KMS-11 (cell line): ENCODE measurements around the gene TEX52.

Experiments used
- H2AFZ ChIP-seq: fragments of 200-600 bp; sonication (generic); 2 replicates; pipeline ENCODE4 v1.6.1; 2016; ENCODE audit warnings: antibody characterized with exemption, mixed run types, low read depth
- H3K27ac ChIP-seq: fragments of 200-600 bp; sonication (generic); 2 replicates; pipeline ENCODE4 v1.6.1; 2016; ENCODE audit warnings: mild to moderate bottlenecking, mixed run types
- H3K27me3 ChIP-seq: fragments of 200-600 bp; sonication (generic); 2 replicates; pipeline ENCODE4 v1.6.1; 2017; ENCODE audit warnings: mild to moderate bottlenecking, low read depth, mixed run types, moderate library complexity; ENCODE audit not compliant: insufficient read depth
- H3K36me3 ChIP-seq: fragments of 200-600 bp; sonication (generic); 2 replicates; pipeline ENCODE4 v1.6.1; 2017; ENCODE audit warnings: mild to moderate bottlenecking, mixed run types; ENCODE audit not compliant: insufficient read depth
- H3K4me1 ChIP-seq: fragments of 200-600 bp; sonication (generic); 2 replicates; pipeline ENCODE4 v1.6.1; 2016; ENCODE audit warnings: mild to moderate bottlenecking, low read depth, mixed run types; ENCODE audit not compliant: poor library complexity, severe bottlenecking
- H3K4me2 ChIP-seq: fragments of 200-600 bp; sonication (generic); 2 replicates; pipeline ENCODE4 v1.7.0; 2016; ENCODE audit warnings: mild to moderate bottlenecking, mixed run types
- H3K4me3 ChIP-seq: fragments of 200-600 bp; sonication (generic); IDR thresholded peaks from 2 replicates; pipeline ENCODE4 v1.6.1; 2017; ENCODE audit warnings: low read depth, low read length, mixed read lengths; ENCODE audit not compliant: insufficient read depth
- H3K79me2 ChIP-seq: fragments of 200-600 bp; sonication (generic); 2 replicates; pipeline ENCODE4 v1.6.1; 2016; ENCODE audit warnings: low read depth, mixed run types; ENCODE audit not compliant: insufficient read depth
- H3K9ac ChIP-seq: fragments of 200-600 bp; sonication (generic); 2 replicates; pipeline ENCODE4 v1.6.1; 2016; ENCODE audit warnings: mild to moderate bottlenecking, mixed run types
- H4K20me1 ChIP-seq: fragments of 200-600 bp; sonication (generic); 2 replicates; pipeline ENCODE4 v1.6.1; 2016; ENCODE audit warnings: mild to moderate bottlenecking, mixed run types; ENCODE audit not compliant: insufficient read depth
- CTCF ChIP-seq: fragments of 200-600 bp; sonication (generic); conservative IDR thresholded peaks from 2 replicates; pipeline ENCODE4 v1.6.1; 2017; ENCODE audit warnings: low read depth, mild to moderate bottlenecking, antibody characterized with exemption, low read length, moderate library complexity, mixed read lengths

Gene TEX52

GRCh38 chr12:2892246-2892645 is 35.4 kb upstream of the TEX52 start:
- H2AFZ ChIP-seq, result no peak overlapping the region
- H3K4me3 ChIP-seq, result no peak overlapping the region
- peaks cover 8% of the 10 kb centered on the region for H3K4me1 ChIP-seq
- H4K20me1 ChIP-seq, result no peaks in the 10 kb centered on the region
- H3K79me2 ChIP-seq, result no peaks in the 10 kb centered on the region; the same call in 1 of the 2 replicates
- TF ChIP-seq CTCF, result no peak
- H3K36me3 ChIP-seq, result no peaks in the 10 kb centered on the region
- no peak overlapping the region for H3K27ac ChIP-seq
- no peaks in the 10 kb centered on the region for H3K27me3 ChIP-seq
- H3K4me2 ChIP-seq, result no peak overlapping the region; the same call in 1 of the 2 replicates
- no peak overlapping the region for H3K9ac ChIP-seq

DNA sequence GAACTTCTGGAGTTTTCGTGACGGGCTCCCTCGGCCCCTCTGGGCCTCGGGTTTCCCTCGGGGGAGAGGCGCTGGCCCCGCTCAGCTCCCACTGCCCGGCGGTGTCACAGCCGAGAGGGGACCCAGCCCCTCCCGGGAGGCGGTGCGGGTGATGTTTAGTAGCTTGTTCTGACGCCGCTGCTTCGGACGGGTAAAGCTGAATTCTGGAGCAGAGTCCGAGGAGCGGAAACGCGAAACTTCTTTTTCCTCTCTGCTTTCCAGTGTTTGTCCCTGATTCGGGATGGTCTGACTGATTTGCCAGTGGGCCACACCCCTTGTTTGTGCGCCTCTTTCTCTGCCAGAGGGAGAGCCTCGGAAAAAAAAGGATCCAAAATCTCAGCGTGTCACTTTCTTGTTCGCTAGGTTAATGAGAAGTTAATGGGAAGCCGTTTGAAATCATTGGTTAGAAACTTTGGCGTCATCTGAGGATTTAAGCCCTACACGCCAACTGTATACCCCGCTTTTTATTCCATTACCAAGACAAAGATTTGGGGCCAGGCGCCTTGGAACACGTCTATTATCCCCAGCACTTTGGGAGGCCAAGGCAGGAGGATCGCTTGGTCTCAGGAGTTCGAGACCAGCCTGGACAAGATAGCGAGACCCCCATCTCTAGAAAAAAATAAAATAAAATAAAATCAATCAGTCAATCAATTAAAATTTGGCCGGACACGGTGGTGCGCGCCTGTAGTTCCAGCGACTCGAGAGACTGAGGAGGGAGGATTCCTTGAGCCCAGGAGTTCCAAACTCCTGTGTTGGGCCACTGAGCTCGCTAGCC is 34.6 kb upstream of the TEX52 start:
- TF ChIP-seq CTCF, result no peak
- peak overlapping the region; percentile 31 for H3K27ac ChIP-seq
- no peak overlapping the region for H3K4me3 ChIP-seq
- H3K4me2 ChIP-seq, result peak overlapping the region; percentile 81
- H3K9ac ChIP-seq, result peak overlapping the region; percentile 57
- peak overlapping the region; percentile 57 for H2AFZ ChIP-seq
- H3K36me3 ChIP-seq, result no peaks in the 10 kb centered on the region
- H3K4me1 ChIP-seq, result peaks cover 8% of the 10 kb centered on the region
- H3K27me3 ChIP-seq, result no peaks in the 10 kb centered on the region
- no peaks in the 10 kb centered on the region; the same call in 1 of the 2 replicates for H3K79me2 ChIP-seq
- no peaks in the 10 kb centered on the region for H4K20me1 ChIP-seq

GRCh38 chr12:2890388-2891239 is 33.8 kb upstream of the TEX52 start, which contains the start of gene TULP3:
Gene TULP3 (plus strand): TSS chr12:2890891. CDS start chr12:2890948, 57 bp downstream.
- Histone ChIP-seq H3K79me2 (no peaks in the 10 kb centered on the region; the same call in 1 of the 2 replicates), H2AFZ (peak within 1 kb of the TSS; percentile 57), H3K27me3 (no peaks in the 10 kb centered on the region), H3K4me3 (no peak within 1 kb of the TSS), H3K9ac (peak within 1 kb of the TSS; percentile 57), H3K36me3 (no peaks in the 10 kb centered on the region), H3K4me1 (peaks cover 8% of the 10 kb centered on the region), H3K27ac (peak within 1 kb of the TSS; percentile 39), H3K4me2 (peak within 1 kb of the TSS; percentile 81), H4K20me1 (no peaks in the 10 kb centered on the region)
- no peak for TF ChIP-seq CTCF

- Histone ChIP-seq H3K4me2 (peak overlapping the region; percentile 79), H4K20me1 (no peaks in the 10 kb centered on the region), H3K36me3 (no peaks in the 10 kb centered on the region), H3K27ac (peak overlapping the region; percentile 39), H2AFZ (peak overlapping the region; percentile 57; the same call in 1 of the 2 replicates), H3K27me3 (no peaks in the 10 kb centered on the region), H3K79me2 (no peaks in the 10 kb centered on the region; the same call in 1 of the 2 replicates), H3K4me3 (no peak overlapping the region), H3K4me1 (peaks cover 8% of the 10 kb centered on the region), H3K9ac (peak overlapping the region; percentile 57)
- TF ChIP-seq CTCF, result no peak
These were observed 33.2 kb upstream of the TEX52 start for GRCh38 chr12:2890001-2890387.
